Measurements from ENCODE around the gene CST3.

Gene CST3

GRCh38 chr20:23595941-23596340 lies 41.8 kb downstream of the CST3 start:
- DNase-seq, result no peak

GRCh38 chr20:23588434-23589403 lies 49.0 kb downstream of the CST3 start:
- no peak for DNase-seq

GRCh38 chr20:23587631-23588030 lies 50.1 kb downstream of the CST3 start:
- no peak for DNase-seq

- no peak for DNase-seq
Observed at GRCh38 chr20:23586735-23587525, 50.8 kb downstream of the CST3 start.

- DNase-seq, result no peak
Observed at GRCh38 chr20:23585808-23586734, 51.7 kb downstream of the CST3 start.

GRCh38 chr20:23585449-23585807 lies 52.3 kb downstream of the CST3 start:
- DNase-seq, result no peak

- DNase-seq, result no peak
Observed at GRCh38 chr20:23584434-23585199, 53.1 kb downstream of the CST3 start.

Measured in DMS79 (cell line).